WI38 (cell line): ENCODE results near the gene GJC3.
"Not testable (repeated sequence)": the region's sequence is repeated elsewhere in the genome, so short reads cannot be mapped to it uniquely, and the experiment has no call there.

Source experiments
- H3K4me3 ChIP-seq: 2 replicates; pipeline ENCODE4 v1.5.1; 2011; ENCODE audit warnings: low read depth, mild to moderate bottlenecking, control low read depth, low read length
- TF ChIP-seq, protein P1 (sequence below): IDR thresholded peaks from 2 replicates; pipeline ENCODE4 v1.5.1; 2012; ENCODE audit warnings: low read depth, mild to moderate bottlenecking, control low read depth, low read length

Gene GJC3

DNA sequence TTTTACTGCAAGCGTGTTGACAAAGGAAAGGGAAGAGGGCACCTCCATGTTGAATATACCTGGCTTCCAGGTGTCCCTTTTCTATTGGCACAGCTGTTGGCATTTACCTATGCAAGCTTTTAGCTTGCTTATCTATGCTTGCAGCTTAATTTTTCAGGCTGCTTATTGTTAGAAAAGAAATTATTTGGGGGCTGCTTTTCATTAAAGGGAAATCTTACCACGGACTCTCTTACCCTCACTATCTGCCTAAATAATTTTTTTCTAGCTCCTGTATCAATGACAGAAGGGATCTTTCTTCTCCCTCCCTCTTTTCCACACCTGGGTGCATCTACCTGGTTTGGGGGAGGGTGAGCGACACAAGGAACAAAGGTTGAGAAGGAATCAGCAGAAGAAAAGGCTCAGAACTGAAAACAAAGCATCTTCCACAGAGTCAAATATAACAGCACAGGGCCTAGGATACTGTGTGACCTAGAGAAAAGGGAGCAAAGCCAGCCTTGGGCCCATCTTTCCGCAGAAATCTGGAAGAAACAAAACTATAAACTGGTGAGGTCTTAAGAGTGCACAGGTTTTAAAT lies 15.2 kb upstream of the GJC3 start:
- H3K4me3 ChIP-seq: no peak overlapping the region
- TF ChIP-seq, protein P1, sequence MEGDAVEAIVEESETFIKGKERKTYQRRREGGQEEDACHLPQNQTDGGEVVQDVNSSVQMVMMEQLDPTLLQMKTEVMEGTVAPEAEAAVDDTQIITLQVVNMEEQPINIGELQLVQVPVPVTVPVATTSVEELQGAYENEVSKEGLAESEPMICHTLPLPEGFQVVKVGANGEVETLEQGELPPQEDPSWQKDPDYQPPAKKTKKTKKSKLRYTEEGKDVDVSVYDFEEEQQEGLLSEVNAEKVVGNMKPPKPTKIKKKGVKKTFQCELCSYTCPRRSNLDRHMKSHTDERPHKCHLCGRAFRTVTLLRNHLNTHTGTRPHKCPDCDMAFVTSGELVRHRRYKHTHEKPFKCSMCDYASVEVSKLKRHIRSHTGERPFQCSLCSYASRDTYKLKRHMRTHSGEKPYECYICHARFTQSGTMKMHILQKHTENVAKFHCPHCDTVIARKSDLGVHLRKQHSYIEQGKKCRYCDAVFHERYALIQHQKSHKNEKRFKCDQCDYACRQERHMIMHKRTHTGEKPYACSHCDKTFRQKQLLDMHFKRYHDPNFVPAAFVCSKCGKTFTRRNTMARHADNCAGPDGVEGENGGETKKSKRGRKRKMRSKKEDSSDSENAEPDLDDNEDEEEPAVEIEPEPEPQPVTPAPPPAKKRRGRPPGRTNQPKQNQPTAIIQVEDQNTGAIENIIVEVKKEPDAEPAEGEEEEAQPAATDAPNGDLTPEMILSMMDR: no peak

- TF ChIP-seq, protein P1: no peak
Observed at GRCh38 chr7:99943641-99944496, 14.4 kb upstream of the GJC3 start.

GRCh38 chr7:99938296-99938695 lies 8.9 kb upstream of the GJC3 start:
- TF ChIP-seq, protein P1: no peak
- H3K4me3 ChIP-seq: no peak overlapping the region

More at GRCh38 chr7:99943641-99944496, 14.4 kb upstream of the GJC3 start:
- H3K4me3 ChIP-seq: no peak overlapping the region

DNA sequence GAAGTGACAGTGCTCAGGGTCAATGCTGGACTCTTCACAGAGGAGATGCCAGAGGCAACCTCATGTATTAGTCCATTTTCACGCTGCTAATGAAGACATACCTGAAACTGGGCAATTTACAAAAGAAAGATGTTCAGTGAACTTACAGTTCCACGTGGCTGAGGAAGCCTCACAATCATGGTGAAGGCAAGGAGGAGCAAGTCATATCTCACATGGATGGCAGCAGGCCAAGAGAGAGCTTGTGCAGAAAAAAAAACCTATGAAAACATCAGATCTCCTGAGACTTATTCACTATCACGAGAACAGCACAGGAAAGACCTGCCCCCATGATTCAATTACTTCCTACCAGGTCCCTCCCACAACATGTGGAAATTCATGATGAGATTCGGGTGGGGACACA lies 5.6 kb upstream of the GJC3 start:
- H3K4me3 ChIP-seq: not testable (repeated sequence)

- H3K4me3 ChIP-seq: no peak overlapping the region
- TF ChIP-seq, protein P1: no peak
Observed at GRCh38 chr7:99930376-99930775, 956 bp upstream of the GJC3 start.

GRCh38 chr7:99929730-99930053 lies 272 bp upstream of the GJC3 start:
- peak overlapping the region; percentile 35 for H3K4me3 ChIP-seq
- TF ChIP-seq, protein P1: no peak

GRCh38 chr7:99928188-99928587 lies 1.2 kb downstream of the GJC3 start:
- no peak overlapping the region for H3K4me3 ChIP-seq
- TF ChIP-seq, protein P1: no peak

- H3K4me3 ChIP-seq: no peak overlapping the region
- TF ChIP-seq, protein P1: no peak
Observed at GRCh38 chr7:99927536-99927935, 1.9 kb downstream of the GJC3 start.
